Measurements from ENCODE around the gene SLC30A5. TPM values are rescaled to one million over a fixed set of nuclear protein-coding genes. Genes with fewer than 3 reads are reported as not detected.

The SLC30A5 gene
- total RNA-seq, 2 donors from 2014 or later, result 30.3 to 35.0 TPM

GRCh38 chr5:69115526-69115925 is 21.7 kb downstream of the SLC30A5 start:
- ATAC-seq, result no peak
- Histone ChIP-seq H3K4me3 (no peak overlapping the region), H3K36me3 (replicated peaks in 1 of 2; ENCODE audit: insufficient read depth in 1 of 2, low read depth in 2 of 2) (peaks cover 12 to 33% of the 10 kb centered on the region in 2 donors), H3K9me3 (no peaks in the 10 kb centered on the region), H3K27ac (no peak overlapping the region), H3K27me3 (no peaks in the 10 kb centered on the region), H3K4me1 (no peaks in the 10 kb centered on the region)
- no peak for DNase-seq
- intact Hi-C loops (cut with DNase I), result no loop called here
- TF ChIP-seq POLR2A (IDR thresholded peaks at IDR 0.05) (no peak), CTCF (IDR thresholded peaks at IDR 0.05) (no peak)
- WGBS, 2 donors, result 82 to 91% methylated on average over 3 of the region's 3 CpGs

- intact Hi-C loops (cut with DNase I), result no loop called here
- peaks cover 0 to 18% of the 10 kb centered on the region in 2 donors for H3K36me3 ChIP-seq (replicated peaks in 1 of 2; ENCODE audit: insufficient read depth in 1 of 2, low read depth in 2 of 2)
Measured at GRCh38 chr5:69129413-69129812, 35.6 kb downstream of the SLC30A5 start.

GRCh38 chr5:69130241-69130640 is 36.4 kb downstream of the SLC30A5 start:
- H3K4me3 ChIP-seq, result no peak overlapping the region
- no peak for ATAC-seq
- no peaks in the 10 kb centered on the region for H3K9me3 ChIP-seq
- H3K4me1 ChIP-seq, result no peaks in the 10 kb centered on the region
- no peaks in the 10 kb centered on the region for H3K27me3 ChIP-seq
- 67 to 74% methylated on average over 2 of the region's 2 CpGs for WGBS, 2 donors
- intact Hi-C loops (cut with DNase I), result no loop called here
- H3K27ac ChIP-seq, result no peak overlapping the region
- peaks cover 0 to 12% of the 10 kb centered on the region in 2 donors for H3K36me3 ChIP-seq (replicated peaks in 1 of 2; ENCODE audit: insufficient read depth in 1 of 2, low read depth in 2 of 2)
- DNase-seq, result no peak
- TF ChIP-seq CTCF (IDR thresholded peaks at IDR 0.05) (no peak), POLR2A (IDR thresholded peaks at IDR 0.05) (no peak)

More at GRCh38 chr5:69129413-69129812, 35.6 kb downstream of the SLC30A5 start:
- TF ChIP-seq CTCF (IDR thresholded peaks at IDR 0.05) (no peak), POLR2A (IDR thresholded peaks at IDR 0.05) (no peak)
- no peaks in the 10 kb centered on the region for H3K9me3 ChIP-seq
- H3K4me3 ChIP-seq, result no peak overlapping the region
- ATAC-seq (no peak), DNase-seq (no peak)
- H3K4me1 ChIP-seq, result no peaks in the 10 kb centered on the region
- no peaks in the 10 kb centered on the region for H3K27me3 ChIP-seq
- no peak overlapping the region for H3K27ac ChIP-seq

- TF ChIP-seq CTCF (IDR thresholded peaks at IDR 0.05) (no peak), POLR2A (IDR thresholded peaks at IDR 0.05) (no peak)
- Histone ChIP-seq H3K27ac (no peak overlapping the region), H3K36me3 (replicated peaks in 1 of 2; ENCODE audit: insufficient read depth in 1 of 2, low read depth in 2 of 2) (peaks cover 0 to 9% of the 10 kb centered on the region in 2 donors), H3K4me3 (no peak overlapping the region), H3K4me1 (no peaks in the 10 kb centered on the region), H3K9me3 (no peaks in the 10 kb centered on the region), H3K27me3 (no peaks in the 10 kb centered on the region)
- intact Hi-C loops (cut with DNase I), result no loop called here
- DNase-seq (no peak), ATAC-seq (no peak)
Measured at GRCh38 chr5:69131304-69131703, 37.5 kb downstream of the SLC30A5 start.

GRCh38 chr5:69134126-69134525 is 40.3 kb downstream of the SLC30A5 start:
- no peaks in the 10 kb centered on the region for H3K9me3 ChIP-seq
- no peak overlapping the region for H3K27ac ChIP-seq
- no peak for DNase-seq
- H3K4me1 ChIP-seq, result no peaks in the 10 kb centered on the region
- H3K4me3 ChIP-seq, result no peak overlapping the region
- WGBS, 2 donors, result 80 to 86% methylated on average over 7 of the region's 7 CpGs
- intact Hi-C loops (cut with DNase I), result no loop called here
- no peak for ATAC-seq
- no peaks in the 10 kb centered on the region for H3K27me3 ChIP-seq
- TF ChIP-seq POLR2A (IDR thresholded peaks at IDR 0.05), result no peak
- no peak for TF ChIP-seq CTCF (IDR thresholded peaks at IDR 0.05)
- H3K36me3 ChIP-seq (replicated peaks in 1 of 2; ENCODE audit: insufficient read depth in 1 of 2, low read depth in 2 of 2), result peaks cover 0 to 7% of the 10 kb centered on the region in 2 donors
